Transverse colon (tissue), 4 donors: ENCODE results near the gene RAVER1.

Experiments
- EP300 ChIP-seq: sonication (generic); formaldehyde crosslinking; IDR thresholded peaks from one replicate; pipeline ENCODE4 v1.6.1; 2017; ENCODE audit warnings: antibody characterized with exemption, low read depth
- POLR2A ChIP-seq: fragments of 450-650 bp; IDR thresholded peaks from one replicate; pipeline ENCODE4 v1.6.1; 2016; ENCODE audit warnings: antibody characterized with exemption, mild to moderate bottlenecking, moderate library complexity
- POLR2AphosphoS5 ChIP-seq, 3 donors: sonication (generic); formaldehyde crosslinking; IDR thresholded peaks; one replicate each; pipeline ENCODE4 v1.6.1; 2016; ENCODE audit warnings: antibody characterized with exemption in 3 of 3
- TF ChIP-seq, protein P1 (sequence below), 5 experiments: fragments of 200-600 bp in 3 of 5; fragments of 450-650 bp in 2 of 5; sonication (generic) in 3 of 5; IDR thresholded peaks; 1 replicate in 2 of 5; 2 replicates in 3 of 5; pipeline ENCODE4 v1.5.1; 2016 to 2017; ENCODE audit warnings: antibody characterized with exemption in 5 of 5, inconsistent platforms in 3 of 5, mild to moderate bottlenecking in 2 of 5, moderate library complexity in 1 of 5

DNA sequence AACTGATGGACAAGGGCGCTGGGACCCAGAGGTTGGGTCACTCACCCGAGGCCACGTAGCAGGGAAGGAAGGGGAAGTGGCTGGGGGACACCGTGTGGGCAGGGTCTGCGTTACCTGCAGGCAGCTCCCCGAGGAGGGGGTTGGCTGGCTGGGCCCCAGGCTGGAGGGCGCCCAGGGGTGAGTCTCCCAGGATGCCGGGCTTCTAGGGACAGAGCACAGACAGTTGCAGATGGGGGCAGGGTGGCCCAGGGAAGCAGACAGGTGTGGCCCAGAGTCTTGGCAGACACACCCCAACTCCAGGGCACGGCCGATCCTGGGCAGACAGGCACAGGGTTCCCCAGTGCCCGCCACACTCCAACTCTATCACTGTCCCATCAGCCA lies 11.9 kb downstream of the RAVER1 start:
- TF ChIP-seq, protein P1, sequence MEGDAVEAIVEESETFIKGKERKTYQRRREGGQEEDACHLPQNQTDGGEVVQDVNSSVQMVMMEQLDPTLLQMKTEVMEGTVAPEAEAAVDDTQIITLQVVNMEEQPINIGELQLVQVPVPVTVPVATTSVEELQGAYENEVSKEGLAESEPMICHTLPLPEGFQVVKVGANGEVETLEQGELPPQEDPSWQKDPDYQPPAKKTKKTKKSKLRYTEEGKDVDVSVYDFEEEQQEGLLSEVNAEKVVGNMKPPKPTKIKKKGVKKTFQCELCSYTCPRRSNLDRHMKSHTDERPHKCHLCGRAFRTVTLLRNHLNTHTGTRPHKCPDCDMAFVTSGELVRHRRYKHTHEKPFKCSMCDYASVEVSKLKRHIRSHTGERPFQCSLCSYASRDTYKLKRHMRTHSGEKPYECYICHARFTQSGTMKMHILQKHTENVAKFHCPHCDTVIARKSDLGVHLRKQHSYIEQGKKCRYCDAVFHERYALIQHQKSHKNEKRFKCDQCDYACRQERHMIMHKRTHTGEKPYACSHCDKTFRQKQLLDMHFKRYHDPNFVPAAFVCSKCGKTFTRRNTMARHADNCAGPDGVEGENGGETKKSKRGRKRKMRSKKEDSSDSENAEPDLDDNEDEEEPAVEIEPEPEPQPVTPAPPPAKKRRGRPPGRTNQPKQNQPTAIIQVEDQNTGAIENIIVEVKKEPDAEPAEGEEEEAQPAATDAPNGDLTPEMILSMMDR (IDR thresholded peaks at IDR 0.05), result no peak
- no peak for TF ChIP-seq POLR2A
- TF ChIP-seq POLR2AphosphoS5 (IDR thresholded peaks at IDR 0.05), result no peak
- TF ChIP-seq EP300, result no peak
